Globus pallidus (tissue), 1 donor: ENCODE results near the gene SEC14L2.
"Not testable (repeated sequence)": the region's sequence is repeated elsewhere in the genome, so short reads cannot be mapped to it uniquely, and the experiment has no call there.

Source experiments
- DNase-seq: peaks from one replicate; pipeline ENCODE4 v3.0.0-alpha.2; 2015; ENCODE audit warnings: low spot score

Gene SEC14L2

GRCh38 chr22:30455075-30455840, 58.4 kb downstream of the SEC14L2 start:
- no peak for DNase-seq

GRCh38 chr22:30457981-30458380, 61.2 kb downstream of the SEC14L2 start:
- peak; percentile 8 for DNase-seq

GRCh38 chr22:30459181-30460052, 62.6 kb downstream of the SEC14L2 start:
- no peak for DNase-seq

- no peak for DNase-seq
Observed at GRCh38 chr22:30460147-30460546, 63.3 kb downstream of the SEC14L2 start.

GRCh38 chr22:30460555-30460954, 63.7 kb downstream of the SEC14L2 start:
- DNase-seq: not testable (repeated sequence)

GRCh38 chr22:30469165-30469564, 72.3 kb downstream of the SEC14L2 start:
- no peak for DNase-seq

GRCh38 chr22:30470655-30471054, 73.8 kb downstream of the SEC14L2 start:
- no peak for DNase-seq

- no peak for DNase-seq
Observed at GRCh38 chr22:30471616-30472318, 74.9 kb downstream of the SEC14L2 start, which contains the start of gene SEC14L3. TSS of gene SEC14L3 (minus strand) at chr22:30472017. CDS start at chr22:30471958, 59 bp downstream.

- DNase-seq: no peak
Observed at GRCh38 chr22:30472994-30473720, 76.3 kb downstream of the SEC14L2 start.

- no peak for DNase-seq
Observed at GRCh38 chr22:30474121-30474520, 77.3 kb downstream of the SEC14L2 start.
